SH-SY5Y (cell line): Measurements from ENCODE around the gene SHB.

Experiments
- GATA2 ChIP-seq: IDR thresholded peaks from 2 replicates; pipeline ENCODE4 v1.6.1; 2011; ENCODE audit warnings: mild to moderate bottlenecking, low read depth, low read length
- GATA3 ChIP-seq: IDR thresholded peaks from 2 replicates; pipeline ENCODE4 v1.6.1; 2011; ENCODE audit warnings: low read depth, mild to moderate bottlenecking, low read length, moderate library complexity

SHB gene

DNA sequence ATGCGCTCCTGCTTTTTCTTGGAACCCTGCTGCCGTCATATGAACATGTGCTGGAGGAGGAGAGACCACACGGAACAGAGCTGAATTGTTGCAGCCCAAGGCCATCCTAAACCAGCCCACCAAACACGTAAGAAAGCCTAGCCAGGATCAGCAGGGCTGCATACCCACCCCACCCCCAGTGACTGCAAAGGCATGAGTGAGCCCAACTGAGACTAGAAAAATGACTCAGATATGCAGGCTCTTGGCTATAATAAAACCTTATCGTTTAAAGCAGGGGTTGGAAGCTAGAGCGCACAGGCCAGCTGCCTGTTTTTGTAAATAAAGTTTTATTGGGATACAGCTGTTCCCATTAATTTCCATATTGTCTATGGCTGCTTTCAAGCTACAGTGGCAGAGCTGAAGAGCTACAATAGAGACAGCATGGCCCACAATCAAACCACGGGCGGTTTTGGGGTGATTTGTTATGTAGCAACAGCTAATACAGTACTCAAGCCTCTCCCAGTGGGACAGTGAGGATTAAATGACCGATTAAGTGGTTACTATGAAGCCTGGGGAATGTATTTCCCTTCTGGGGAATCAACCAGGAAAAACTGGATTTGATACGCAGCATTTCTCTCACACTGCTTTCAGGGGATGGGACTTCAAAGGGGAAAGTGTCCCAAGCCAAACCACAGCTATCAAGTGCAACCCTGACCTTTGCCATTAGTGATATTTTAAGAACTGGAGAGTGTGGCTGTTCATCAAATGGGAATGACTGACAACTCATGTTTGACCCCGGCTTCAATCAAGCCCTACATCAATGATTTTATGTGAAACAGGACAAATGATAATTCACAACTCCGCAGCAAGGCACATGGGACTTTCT, 6.3 kb downstream of the SHB start:
- TF ChIP-seq GATA3: no peak
- TF ChIP-seq GATA2: no peak

DNA sequence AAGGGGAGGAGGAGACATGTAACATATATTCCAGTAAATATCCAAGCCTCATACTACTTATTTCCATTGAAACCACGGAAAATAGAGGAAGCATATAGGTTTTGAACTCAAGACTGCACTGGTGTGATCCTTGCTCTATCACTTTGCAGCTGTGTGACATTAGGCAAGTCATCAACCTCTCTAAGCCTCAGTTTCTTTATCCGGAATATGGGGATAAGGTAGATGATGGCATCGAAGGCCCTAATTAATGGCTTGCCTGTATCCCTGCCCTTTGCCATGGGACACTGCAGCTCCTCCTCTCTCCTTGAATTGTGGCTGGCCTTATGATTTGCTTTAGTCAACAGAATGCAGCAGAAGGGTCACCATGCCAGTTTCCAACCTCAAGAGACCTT, 6.9 kb downstream of the SHB start:
- TF ChIP-seq GATA2: no peak
- TF ChIP-seq GATA3: no peak

- TF ChIP-seq GATA3: no peak
- no peak for TF ChIP-seq GATA2
Measured at GRCh38 chr9:38061326-38061977, 7.6 kb downstream of the SHB start.

DNA sequence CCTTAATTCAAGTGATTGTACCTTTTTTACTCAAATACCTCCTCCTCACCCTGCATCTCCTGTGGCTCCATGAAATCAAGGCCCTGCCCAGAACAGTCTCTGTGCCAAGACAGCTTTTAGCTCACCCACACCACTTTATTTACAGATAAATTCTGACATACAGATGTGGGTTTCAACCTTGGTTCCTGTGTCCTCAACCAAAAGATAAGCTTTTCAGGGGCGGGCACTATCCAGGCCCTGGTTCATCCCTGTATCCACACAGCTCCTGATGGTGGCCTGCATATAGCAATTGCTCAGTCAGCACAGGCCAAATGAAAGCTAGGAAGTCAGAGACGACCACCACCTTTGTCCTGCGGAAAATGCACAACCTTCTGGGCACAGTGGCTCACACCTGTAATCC, 8.3 kb downstream of the SHB start:
- TF ChIP-seq GATA2: no peak
- TF ChIP-seq GATA3: no peak

DNA sequence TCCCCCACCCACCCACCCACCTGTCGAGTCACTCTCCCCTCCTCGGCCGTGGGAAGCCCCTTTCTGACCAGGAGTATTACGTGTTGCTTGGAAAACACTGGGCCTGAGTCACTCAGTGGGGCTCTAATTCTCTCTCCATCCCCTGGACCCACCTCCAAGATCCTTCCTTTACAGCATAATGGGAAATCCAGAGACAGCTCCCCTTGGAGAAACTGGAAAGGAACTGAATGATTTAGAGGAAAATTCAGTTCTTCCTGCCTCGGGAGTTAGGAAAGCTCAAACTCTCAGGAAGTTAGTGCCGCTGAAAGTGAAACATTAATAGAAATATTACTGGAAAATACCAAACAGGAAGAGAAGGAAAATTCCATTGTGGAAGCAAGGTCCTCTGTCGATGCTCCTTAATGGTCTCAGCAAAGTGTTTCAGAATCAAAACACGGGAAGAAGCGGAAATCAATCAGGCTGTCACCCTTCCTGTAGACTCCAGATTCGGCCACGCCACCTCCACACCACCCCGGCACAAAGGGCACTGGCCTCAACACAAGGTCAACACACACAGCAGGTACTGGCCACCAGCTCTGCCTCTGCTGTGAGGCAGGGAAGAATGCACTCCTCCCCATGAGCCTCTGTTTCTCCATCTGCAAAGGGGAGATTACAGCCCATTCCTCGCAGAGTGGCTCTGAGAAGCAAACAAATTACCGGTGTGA, 9.6 kb downstream of the SHB start:
- TF ChIP-seq GATA2 (no peak), GATA3 (no peak)

- no peak for TF ChIP-seq GATA3
- no peak for TF ChIP-seq GATA2
Measured at GRCh38 chr9:38058452-38059232, 10.4 kb downstream of the SHB start.

DNA sequence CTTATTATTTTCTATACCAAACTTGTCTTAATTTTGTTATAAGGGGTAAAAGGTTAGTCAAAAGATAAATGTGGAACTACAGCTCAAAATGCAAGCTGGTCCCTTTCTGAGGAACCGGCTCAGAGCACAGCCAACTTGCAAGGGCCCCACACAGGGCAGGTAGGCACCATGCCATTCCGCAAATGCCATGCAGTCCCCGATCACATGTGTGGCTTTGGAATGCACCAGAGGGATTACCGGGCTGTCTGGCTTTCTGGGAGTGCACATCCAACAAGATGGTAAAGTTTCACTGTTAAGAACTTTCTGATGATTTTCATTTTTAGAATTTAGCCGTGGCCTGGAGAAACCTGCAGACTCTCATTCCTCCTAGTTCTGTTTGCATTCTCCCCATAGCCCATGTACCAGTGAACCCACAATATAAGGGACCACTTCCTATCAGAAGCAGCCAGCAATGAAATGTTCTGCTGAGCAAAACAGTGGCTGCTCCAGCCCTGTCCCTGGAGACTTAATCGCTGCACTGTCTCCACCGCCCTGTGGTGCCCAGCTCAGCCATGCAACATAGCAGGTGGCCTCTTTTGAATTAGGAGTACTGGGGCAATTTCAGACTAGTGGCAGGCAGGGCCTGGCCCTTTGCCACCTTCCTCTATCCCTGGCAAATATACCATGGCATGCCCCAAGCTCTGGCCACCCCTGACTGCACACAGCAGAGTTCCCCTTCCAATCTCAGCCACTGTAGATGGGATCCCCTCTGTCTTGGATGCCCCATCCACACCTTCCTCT, 11.4 kb downstream of the SHB start:
- TF ChIP-seq GATA2: no peak
- no peak for TF ChIP-seq GATA3

DNA sequence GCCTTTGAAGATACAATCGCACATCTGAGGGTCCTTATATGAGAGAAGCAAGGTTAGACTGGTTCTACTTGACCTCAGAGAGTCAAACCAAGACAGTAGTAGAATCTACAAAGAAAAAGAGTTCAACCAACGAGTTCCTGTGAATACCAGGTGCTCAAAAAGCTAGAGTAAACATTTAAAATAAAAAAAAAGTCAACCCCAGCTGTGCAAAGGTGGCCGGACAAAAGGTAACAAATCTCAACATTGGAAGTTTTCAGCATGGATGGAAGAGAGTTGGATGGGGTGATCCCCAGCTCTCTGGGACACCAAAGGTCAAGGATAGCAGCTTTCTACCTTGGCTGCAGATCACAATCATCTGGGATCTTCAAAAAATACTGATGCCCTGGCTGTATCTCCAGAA, 14.4 kb downstream of the SHB start:
- TF ChIP-seq GATA3 (no peak), GATA2 (no peak)

DNA sequence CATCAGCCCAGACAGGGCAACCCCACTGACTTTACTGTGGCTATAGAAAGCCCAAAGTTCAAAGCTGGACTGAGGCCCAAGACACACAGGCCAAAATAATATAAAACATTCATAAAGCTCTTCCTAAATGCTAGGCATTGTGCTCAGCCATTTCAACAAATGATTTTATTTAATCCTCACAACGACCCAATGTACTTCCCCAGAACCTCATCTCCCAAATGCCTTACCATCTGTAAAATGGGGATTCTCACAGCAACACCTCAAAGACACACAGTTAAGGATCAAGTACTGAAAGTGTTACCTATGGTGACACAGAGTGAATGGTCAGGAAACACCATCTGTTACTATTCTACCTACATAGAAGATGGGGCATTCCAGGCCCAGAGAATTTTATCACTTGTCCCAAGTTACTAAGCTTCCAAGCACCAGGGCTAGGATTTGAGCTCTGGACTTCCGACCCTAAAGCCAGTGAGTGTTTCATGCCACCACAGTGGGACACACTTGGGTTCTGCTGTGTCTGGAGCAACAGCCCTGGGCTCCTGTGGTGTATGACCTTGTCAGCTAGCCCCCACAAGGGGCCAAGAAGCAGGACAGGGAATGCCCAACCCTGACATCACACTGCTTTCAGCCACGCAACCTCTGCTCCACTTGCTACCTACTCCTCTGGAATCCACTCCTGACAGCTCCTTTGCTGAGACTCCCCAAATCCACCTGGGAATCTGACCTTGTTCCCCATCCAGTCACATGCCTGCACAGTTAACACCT, 15.1 kb downstream of the SHB start:
- TF ChIP-seq GATA2: no peak
- no peak for TF ChIP-seq GATA3

DNA sequence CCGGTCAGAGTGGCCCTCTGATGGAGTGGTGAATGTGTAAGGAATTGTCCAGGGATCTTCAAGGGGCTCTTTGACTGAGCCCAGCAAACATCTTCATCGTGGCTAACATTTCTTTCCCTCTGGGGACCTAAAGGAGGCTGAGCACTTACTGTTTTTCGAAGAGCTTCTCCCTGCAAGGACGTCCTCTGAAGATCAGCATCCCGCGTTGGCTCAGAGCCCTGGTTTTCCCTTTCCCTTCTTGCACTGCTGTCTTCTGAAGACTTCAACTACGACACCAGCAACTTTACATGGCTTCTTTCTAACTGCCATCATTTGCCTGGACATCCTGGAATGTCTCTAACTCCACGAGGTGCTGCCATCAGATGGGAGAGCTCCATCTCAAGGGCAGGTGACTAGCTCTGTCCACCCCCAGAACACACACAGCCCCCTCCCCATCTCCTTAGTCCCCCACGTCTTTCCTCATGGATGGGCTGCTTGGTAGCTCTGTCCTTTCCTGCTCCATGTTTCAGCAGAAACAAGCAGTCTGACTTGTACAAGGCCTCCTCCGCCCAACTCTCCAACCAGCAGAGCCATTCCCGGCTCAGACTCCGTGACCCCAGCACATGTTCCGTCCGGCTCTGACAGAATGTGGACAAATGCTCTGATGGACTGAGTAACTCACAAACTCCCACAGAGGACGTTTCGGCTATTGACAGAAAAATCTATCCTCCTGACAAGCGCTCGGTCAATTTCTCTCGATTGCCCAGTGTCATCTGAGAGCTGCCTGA, 17.1 kb downstream of the SHB start:
- TF ChIP-seq GATA3 (no peak), GATA2 (no peak)

- TF ChIP-seq GATA2 (no peak), GATA3 (no peak)
Measured at GRCh38 chr9:38048316-38048969, 20.6 kb downstream of the SHB start.
